BJ (cell line): ENCODE results near the gene LHFPL5. TPM values are rescaled to one million over a fixed set of nuclear protein-coding genes. Genes with fewer than 3 reads are reported as not detected.

Source experiments
- CTCF ChIA-PET: fragments of 350-600 bp; formaldehyde crosslinking; extraction: SDS; loops from one replicate; lab custom pipeline; 2021; ENCODE audit warnings: antibody characterized with exemption, inconsistent platforms; lab: Yijun Ruan, JAX
- POLR2A ChIA-PET: fragments of 300-600 bp; sonication (Branson Sonifier 250); formaldehyde crosslinking; extraction: SDS; loops from one replicate; lab custom pipeline; 2021; ENCODE audit warnings: antibody characterized with exemption; lab: Charles Lee
- DNase-seq: peaks from one replicate; pipeline ENCODE4 v3.0.0-alpha.2; 2011; ENCODE audit warnings: low read depth
- H3K27me3 ChIP-seq: 2 replicates; pipeline ENCODE4 v1.6.0; 2011; ENCODE audit warnings: low read length; ENCODE audit not compliant: control insufficient read depth, insufficient read depth
- H3K36me3 ChIP-seq: 2 replicates; pipeline ENCODE4 v1.5.1; 2011; ENCODE audit warnings: low read length; ENCODE audit not compliant: control insufficient read depth, insufficient read depth
- H3K4me3 ChIP-seq: 2 replicates; pipeline ENCODE4 v1.5.1; 2011; ENCODE audit warnings: low read depth, mild to moderate bottlenecking, control low read depth, low read length
- CTCF ChIP-seq: IDR thresholded peaks from 2 replicates; pipeline ENCODE4 v1.5.1; 2011; ENCODE audit warnings: low read depth, mild to moderate bottlenecking, control low read depth, inconsistent platforms, low read length, moderate library complexity; ENCODE audit not compliant: insufficient read depth
- polyA minus RNA-seq: library from RNA; depleted of rRNA, polyadenylated mRNA; stranded (reverse); fragments of >200 nt; gene quantifications from 2 replicates; pipeline ENCODE4 v1.2.3, GENCODE V29; 2011; rRNA and poly(A)+ RNA removed
- polyA plus RNA-seq: library from polyadenylated mRNA; depleted of rRNA; stranded (reverse); fragments of >200 nt; gene quantifications from 2 replicates; pipeline ENCODE4 v1.2.3, GENCODE V29; 2011; rRNA removed

The LHFPL5 gene
- not detected in 2 replicates for polyA plus RNA-seq
- polyA minus RNA-seq: not detected in 2 replicates

GRCh38 chr6:35804996-35805736, at the start of gene LHFPL5:
TSS of gene LHFPL5 (plus strand) at chr6:35805352. CDS start at chr6:35805671, 319 bp downstream.
- DNase-seq: no peak
- CTCF ChIA-PET: no interaction called here
- H3K27me3 ChIP-seq: no peaks in the 10 kb centered on the region
- H3K36me3 ChIP-seq: no peaks in the 10 kb centered on the region
- H3K4me3 ChIP-seq: peak within 1 kb of the TSS; percentile 25
- POLR2A ChIA-PET: interaction anchor here (0.8 kb wide), 1 partner anchor 12 kb away, joined by 3 read pairs; no protein-coding TSS in a partner anchor
- TF ChIP-seq CTCF: no peak

GRCh38 chr6:35757456-35758123, 47.6 kb upstream of the LHFPL5 start:
- Histone ChIP-seq H3K4me3 (no peak overlapping the region), H3K27me3 (peaks cover 2% of the 10 kb centered on the region), H3K36me3 (no peaks in the 10 kb centered on the region)
- POLR2A ChIA-PET: interaction anchor here (0.6 kb wide), 1 partner anchor 115 kb away, joined by 3 read pairs; no protein-coding TSS in a partner anchor
- TF ChIP-seq CTCF: peak; percentile 47
- no peak for DNase-seq
- CTCF ChIA-PET: no interaction called here

- TF ChIP-seq CTCF: no peak
- ChIA-PET POLR2A (no interaction called here), CTCF (interaction anchor here (1.1 to 1.4 kb wide), 3 partner anchors 9 to 23 kb away, joined by 3 to 6 read pairs (median 5); partner anchors contain the start of gene ARMC12)
These were observed 45.7 kb upstream of the LHFPL5 start for GRCh38 chr6:35759426-35759825.

GRCh38 chr6:35765739-35766138, 39.4 kb upstream of the LHFPL5 start:
- ChIA-PET POLR2A (no interaction called here), CTCF (no interaction called here)

More at GRCh38 chr6:35759426-35759825, 45.7 kb upstream of the LHFPL5 start:
- Histone ChIP-seq H3K27me3 (peaks cover 12% of the 10 kb centered on the region), H3K4me3 (no peak overlapping the region), H3K36me3 (no peaks in the 10 kb centered on the region)
- no peak for DNase-seq

More at GRCh38 chr6:35765739-35766138, 39.4 kb upstream of the LHFPL5 start:
- Histone ChIP-seq H3K36me3 (no peaks in the 10 kb centered on the region), H3K27me3 (peaks cover 14% of the 10 kb centered on the region), H3K4me3 (no peak overlapping the region)
- no peak for TF ChIP-seq CTCF
- no peak for DNase-seq
